SK-N-SH (cell line): ENCODE data around the gene ALOX15. TPM values are rescaled to one million over a fixed set of nuclear protein-coding genes. Genes with fewer than 3 reads are reported as not detected.

Experiments used
- CTCF ChIA-PET: fragments of 300-600, 350-600 bp; formaldehyde crosslinking; extraction: SDS; loops from one replicate; lab custom pipeline; 2021; lab: Yijun Ruan, JAX
- POLR2A ChIA-PET: fragments of 350-600 bp; sonication (Branson Sonifier 250); formaldehyde crosslinking; extraction: SDS; loops from one replicate; lab custom pipeline; 2020; ENCODE audit warnings: antibody characterized with exemption, inconsistent platforms; lab: Yijun Ruan, JAX
- DNase-seq: peaks from one replicate; pipeline ENCODE4 v3.0.0; 2012
- H2AFZ ChIP-seq: fragments of 200-600 bp; sonication (generic); 2 replicates; pipeline ENCODE4 v1.8.1; 2016; ENCODE audit warnings: antibody characterized with exemption, mild to moderate bottlenecking, low read depth
- H3F3A ChIP-seq: fragments of 200-600 bp; sonication (generic); replicated peaks from 2 replicates; pipeline ENCODE3; 2016; ENCODE audit warnings: antibody characterized with exemption, mild to moderate bottlenecking; ENCODE audit not compliant: insufficient read depth
- H3K27ac ChIP-seq, 2 experiments: fragments of 200-500 bp in 1 of 2; fragments of 200-600 bp in 1 of 2; sonication (Bioruptor generic) in 1 of 2; sonication (generic), shearing (Covaris generic) in 1 of 2; 2 replicates each; pipeline versions ENCODE4 v1.5.1 to v1.6.1; 2014 to 2016; ENCODE audit warnings: low read depth in 2 of 2, inconsistent platforms in 1 of 2, low read length in 1 of 2, mild to moderate bottlenecking in 1 of 2, mixed read lengths in 1 of 2
- H3K27me3 ChIP-seq: fragments of 200-600 bp; sonication (generic), shearing (Covaris generic); 2 replicates; pipeline ENCODE4 v1.6.1; 2016; ENCODE audit warnings: mixed run types; ENCODE audit not compliant: insufficient read depth
- H3K36me3 ChIP-seq, 2 experiments: fragments of 200-500 bp in 1 of 2; fragments of 200-600 bp in 1 of 2; sonication (Bioruptor generic) in 1 of 2; sonication (generic) in 1 of 2; replicated peaks in 1 of 2; 2 replicates each; pipeline versions ENCODE3 to v1.5.1; 2014 to 2016; ENCODE audit warnings: low read length in 1 of 2, mild to moderate bottlenecking in 1 of 2; ENCODE audit not compliant: insufficient read depth in 2 of 2, control insufficient read depth in 1 of 2
- H3K4me1 ChIP-seq, 2 experiments: fragments of 200-500 bp in 1 of 2; fragments of 200-600 bp in 1 of 2; sonication (Bioruptor generic) in 1 of 2; sonication (generic), shearing (Covaris generic) in 1 of 2; 2 replicates each; pipeline versions ENCODE4 v1.5.1 to v1.6.1; 2014 to 2016; ENCODE audit warnings: low read depth in 1 of 2, low read length in 1 of 2, mixed run types in 1 of 2; ENCODE audit not compliant: insufficient read depth in 2 of 2, control insufficient read depth in 1 of 2
- H3K4me2 ChIP-seq: fragments of 200-600 bp; sonication (generic), shearing (Covaris generic); 2 replicates; pipeline ENCODE4 v1.6.1; 2017; ENCODE audit warnings: mixed run types
- H3K4me3 ChIP-seq, 2 experiments: fragments of 200-500 bp in 1 of 2; fragments of 200-600 bp in 1 of 2; sonication (Bioruptor generic) in 1 of 2; sonication (generic), shearing (Covaris generic) in 1 of 2; 2 replicates each; pipeline versions ENCODE4 v1.5.1 to v1.8.1; 2014 to 2016; ENCODE audit warnings: low read depth in 2 of 2, inconsistent platforms in 1 of 2, low read length in 1 of 2, mild to moderate bottlenecking in 1 of 2, mixed read lengths in 1 of 2, moderate library complexity in 1 of 2
- H3K79me2 ChIP-seq: fragments of 200-600 bp; sonication (generic); 2 replicates; pipeline ENCODE4 v1.8.1; 2017; ENCODE audit warnings: mild to moderate bottlenecking; ENCODE audit not compliant: insufficient read depth
- H3K9ac ChIP-seq: fragments of 200-600 bp; sonication (generic); 2 replicates; pipeline ENCODE4 v1.6.1; 2017; ENCODE audit warnings: mixed run types
- H3K9me2 ChIP-seq: fragments of 200-600 bp; sonication (generic); 2 replicates; pipeline ENCODE4 v1.6.1; 2017; ENCODE audit warnings: mixed run types
- H3K9me3 ChIP-seq: fragments of 200-600 bp; sonication (generic); 2 replicates; pipeline ENCODE4 v1.6.1; 2017; ENCODE audit warnings: mixed run types, mild to moderate bottlenecking, moderate library complexity
- H4K20me1 ChIP-seq: fragments of 200-600 bp; sonication (generic); 2 replicates; pipeline ENCODE4 v1.6.1; 2017; ENCODE audit warnings: mild to moderate bottlenecking, mixed run types; ENCODE audit not compliant: insufficient read depth
- EP300 ChIP-seq, 2 experiments: IDR thresholded peaks; 2 replicates each; pipeline versions ENCODE4 v1.4.0 to v1.6.1; 2012; ENCODE audit warnings: borderline replicate concordance in 1 of 2, low read depth in 1 of 2, low read length in 1 of 2
- EZH2phosphoT487 ChIP-seq: fragments of 200-600 bp; sonication (generic); IDR thresholded peaks from 2 replicates; pipeline ENCODE4 v1.6.1; 2017; ENCODE audit warnings: low read depth, mixed run types, mild to moderate bottlenecking, antibody characterized with exemption, moderate library complexity, borderline replicate concordance
- GABPA ChIP-seq: IDR thresholded peaks from 2 replicates; pipeline ENCODE4 v1.4.0; 2012; ENCODE audit warnings: low read depth, mild to moderate bottlenecking
- GATA2 ChIP-seq: sonication (generic); formaldehyde crosslinking; IDR thresholded peaks from 2 replicates; pipeline ENCODE4 v1.5.0; 2020; ENCODE audit warnings: mild to moderate bottlenecking, missing genetic modification reagents
- MXI1 ChIP-seq: IDR thresholded peaks from 2 replicates; pipeline ENCODE4 v1.6.1; 2012; ENCODE audit warnings: mild to moderate bottlenecking, low read depth, low read length, improper control_type of control experiment
- PBX3 ChIP-seq: IDR thresholded peaks from 2 replicates; pipeline ENCODE4; 2012
- RFX5 ChIP-seq: IDR thresholded peaks from 2 replicates; pipeline ENCODE4 v1.6.1; 2012; ENCODE audit warnings: mild to moderate bottlenecking, improper control_type of control experiment, low read length
- SMC3 ChIP-seq: IDR thresholded peaks from 2 replicates; pipeline ENCODE4 v1.6.1; 2012; ENCODE audit warnings: low read depth, low read length, improper control_type of control experiment
- TCF12 ChIP-seq: IDR thresholded peaks from 2 replicates; pipeline ENCODE4 v1.4.0; 2012
- TEAD4 ChIP-seq: IDR thresholded peaks from 2 replicates; pipeline ENCODE4 v1.4.0; 2012; ENCODE audit warnings: mild to moderate bottlenecking, borderline replicate concordance; ENCODE audit not compliant: insufficient read depth
- WGBS: methylation state at CpG from one replicate; pipeline ENCODE4 v1.1.6; 2017; ENCODE audit warnings: low lambda C conversion rate; 5-methylcytosine and 5-hydroxymethylcytosine counted together
- polyA plus RNA-seq, 3 experiments: library from polyadenylated mRNA; depleted of rRNA; stranded (reverse); fragments of >200 nt; gene quantifications; 2 replicates each; pipeline ENCODE4 v1.2.3, GENCODE V29; 2012
- TF ChIP-seq, protein P1 (sequence below): IDR thresholded peaks from 2 replicates; pipeline ENCODE4 v1.6.1; 2012; ENCODE audit warnings: mild to moderate bottlenecking, low read depth, low read length, moderate library complexity
- TF ChIP-seq, protein P2 (sequence below): IDR thresholded peaks from 2 replicates; pipeline ENCODE4 v1.4.0; 2012; ENCODE audit warnings: low read depth, borderline replicate concordance

The ALOX15 gene
- polyA plus RNA-seq, 1 of the 3 experiments (the other 2 are of a cell fraction) = not detected

DNA sequence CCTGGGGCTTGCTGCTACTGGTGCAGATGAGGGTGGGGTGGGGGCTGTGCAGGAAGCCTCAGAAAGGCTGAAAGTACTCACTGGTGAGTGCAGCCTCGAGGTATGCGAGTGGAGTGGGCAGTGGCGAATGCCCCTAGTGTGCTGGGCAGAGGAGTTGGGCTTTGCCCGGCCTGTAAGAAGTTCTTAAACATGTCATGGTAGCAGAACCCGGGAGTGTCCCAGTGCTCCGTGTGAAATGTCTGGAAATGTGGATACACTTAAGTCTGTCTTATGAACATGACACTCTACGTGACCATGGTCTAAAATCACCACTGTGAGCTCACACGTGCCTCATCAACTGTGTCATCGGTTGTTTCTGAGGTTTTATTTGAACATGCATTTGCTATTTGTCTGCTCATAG lies 55.4 kb downstream of the ALOX15 start:
- H3K9me3 ChIP-seq = no peaks in the 10 kb centered on the region
- H3K9ac ChIP-seq = no peak overlapping the region
- H3K4me3 ChIP-seq = no peak overlapping the region
- H3K4me2 ChIP-seq = no peak overlapping the region
- no peaks in the 10 kb centered on the region for H3F3A ChIP-seq
- 77% methylated on average over 9 of the region's 9 CpGs for WGBS
- TF ChIP-seq GABPA (no peak), TCF12 (no peak), EP300 (IDR thresholded peaks at IDR 0.05; ENCODE audit: borderline replicate concordance in 1 of 2, low read depth in 1 of 2, low read length in 1 of 2) (no peak), MXI1 (no peak), GATA2 (CRISPR knock-in tag) (no peak)
- H3K36me3 ChIP-seq = no peaks in the 10 kb centered on the region
- no peaks in the 10 kb centered on the region for H3K79me2 ChIP-seq
- H2AFZ ChIP-seq = no peak overlapping the region
- no peak for DNase-seq
- H3K4me1 ChIP-seq = peaks cover 0 to 27% of the 10 kb centered on the region in 2 experiments; a peak in 1 of 4 replicates
- ChIA-PET CTCF (interaction anchor here (0.7 to 9.7 kb wide), 3 partner anchors 20 to 94 kb away, joined by 3 to 75 read pairs (median 22); no protein-coding TSS in a partner anchor), POLR2A (no interaction called here)
- peaks cover 72% of the 10 kb centered on the region for H3K27me3 ChIP-seq
- H4K20me1 ChIP-seq = no peaks in the 10 kb centered on the region
- H3K9me2 ChIP-seq = no peaks in the 10 kb centered on the region
- H3K27ac ChIP-seq = no peak overlapping the region

DNA sequence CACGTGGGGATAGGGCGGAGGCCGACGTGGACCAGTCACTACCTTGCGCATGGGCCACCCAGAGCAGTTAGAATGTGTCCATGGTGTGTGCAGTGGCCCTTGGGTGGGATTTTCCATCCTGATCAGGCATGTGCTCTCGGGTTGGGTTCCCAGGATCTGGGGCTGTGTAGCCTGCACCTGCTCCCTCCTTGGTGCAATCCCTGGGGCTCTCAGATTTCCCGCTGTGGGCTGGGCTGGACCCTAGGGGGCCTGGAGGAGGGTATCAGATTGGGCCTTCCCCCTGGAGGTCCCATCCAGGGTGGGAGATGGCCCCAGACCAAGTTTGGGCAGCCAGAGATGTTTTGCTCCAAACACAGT lies 55.9 kb downstream of the ALOX15 start:
- Histone ChIP-seq H3K9me3 (no peaks in the 10 kb centered on the region), H3K36me3 (no peaks in the 10 kb centered on the region), H2AFZ (no peak overlapping the region), H3K4me3 (no peak overlapping the region), H3K27me3 (peaks cover 68% of the 10 kb centered on the region), H3K79me2 (no peaks in the 10 kb centered on the region), H3K4me1 (peaks cover 0 to 27% of the 10 kb centered on the region in 2 experiments; a peak in 1 of 4 replicates), H3K9me2 (no peaks in the 10 kb centered on the region), H3F3A (no peaks in the 10 kb centered on the region), H3K9ac (no peak overlapping the region), H3K27ac (no peak overlapping the region), H4K20me1 (no peaks in the 10 kb centered on the region), H3K4me2 (no peak overlapping the region)
- ChIA-PET CTCF (interaction anchor here (2.3 to 9.7 kb wide), 4 partner anchors 18 to 40 kb away, joined by 8 to 75 read pairs (median 48); no protein-coding TSS in a partner anchor), POLR2A (no interaction called here)
- no peak for TF ChIP-seq GATA2 (CRISPR knock-in tag)
- no peak for TF ChIP-seq PBX3
- TF ChIP-seq GABPA = no peak
- TF ChIP-seq EZH2phosphoT487 = no peak
- no peak for TF ChIP-seq TEAD4
- TF ChIP-seq, protein P1, sequence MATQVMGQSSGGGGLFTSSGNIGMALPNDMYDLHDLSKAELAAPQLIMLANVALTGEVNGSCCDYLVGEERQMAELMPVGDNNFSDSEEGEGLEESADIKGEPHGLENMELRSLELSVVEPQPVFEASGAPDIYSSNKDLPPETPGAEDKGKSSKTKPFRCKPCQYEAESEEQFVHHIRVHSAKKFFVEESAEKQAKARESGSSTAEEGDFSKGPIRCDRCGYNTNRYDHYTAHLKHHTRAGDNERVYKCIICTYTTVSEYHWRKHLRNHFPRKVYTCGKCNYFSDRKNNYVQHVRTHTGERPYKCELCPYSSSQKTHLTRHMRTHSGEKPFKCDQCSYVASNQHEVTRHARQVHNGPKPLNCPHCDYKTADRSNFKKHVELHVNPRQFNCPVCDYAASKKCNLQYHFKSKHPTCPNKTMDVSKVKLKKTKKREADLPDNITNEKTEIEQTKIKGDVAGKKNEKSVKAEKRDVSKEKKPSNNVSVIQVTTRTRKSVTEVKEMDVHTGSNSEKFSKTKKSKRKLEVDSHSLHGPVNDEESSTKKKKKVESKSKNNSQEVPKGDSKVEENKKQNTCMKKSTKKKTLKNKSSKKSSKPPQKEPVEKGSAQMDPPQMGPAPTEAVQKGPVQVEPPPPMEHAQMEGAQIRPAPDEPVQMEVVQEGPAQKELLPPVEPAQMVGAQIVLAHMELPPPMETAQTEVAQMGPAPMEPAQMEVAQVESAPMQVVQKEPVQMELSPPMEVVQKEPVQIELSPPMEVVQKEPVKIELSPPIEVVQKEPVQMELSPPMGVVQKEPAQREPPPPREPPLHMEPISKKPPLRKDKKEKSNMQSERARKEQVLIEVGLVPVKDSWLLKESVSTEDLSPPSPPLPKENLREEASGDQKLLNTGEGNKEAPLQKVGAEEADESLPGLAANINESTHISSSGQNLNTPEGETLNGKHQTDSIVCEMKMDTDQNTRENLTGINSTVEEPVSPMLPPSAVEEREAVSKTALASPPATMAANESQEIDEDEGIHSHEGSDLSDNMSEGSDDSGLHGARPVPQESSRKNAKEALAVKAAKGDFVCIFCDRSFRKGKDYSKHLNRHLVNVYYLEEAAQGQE = no peak
- TF ChIP-seq MXI1 = no peak
- no peak for TF ChIP-seq SMC3
- no peak for TF ChIP-seq RFX5
- TF ChIP-seq, protein P2, sequence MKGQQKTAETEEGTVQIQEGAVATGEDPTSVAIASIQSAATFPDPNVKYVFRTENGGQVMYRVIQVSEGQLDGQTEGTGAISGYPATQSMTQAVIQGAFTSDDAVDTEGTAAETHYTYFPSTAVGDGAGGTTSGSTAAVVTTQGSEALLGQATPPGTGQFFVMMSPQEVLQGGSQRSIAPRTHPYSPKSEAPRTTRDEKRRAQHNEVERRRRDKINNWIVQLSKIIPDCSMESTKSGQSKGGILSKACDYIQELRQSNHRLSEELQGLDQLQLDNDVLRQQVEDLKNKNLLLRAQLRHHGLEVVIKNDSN = no peak
- DNase-seq = no peak
- WGBS = no CpG with 5 or more reads among the region's 7 CpGs
